ENCODE measurements around the gene PDSS2.

PDSS2 gene

GRCh38 chr6:107337191-107337741, 122.1 kb downstream of the PDSS2 start:
- no peaks in the 10 kb centered on the region for H3K36me3 ChIP-seq (ENCODE audit: insufficient read depth, low read length)
- H3F3A ChIP-seq (ENCODE audit: insufficient read depth, low read length) = no peaks in the 10 kb centered on the region
- no peaks in the 10 kb centered on the region for H3K9me3 ChIP-seq (ENCODE audit: low read length)
- H3K4me2 ChIP-seq (ENCODE audit: low read length) = no peak overlapping the region
- no peak overlapping the region for H3K4me3 ChIP-seq (ENCODE audit: low read depth, low read length, poor library complexity, severe bottlenecking)
- H2AFZ ChIP-seq (ENCODE audit: low read length) = no peak overlapping the region
- TF ChIP-seq, protein P1, sequence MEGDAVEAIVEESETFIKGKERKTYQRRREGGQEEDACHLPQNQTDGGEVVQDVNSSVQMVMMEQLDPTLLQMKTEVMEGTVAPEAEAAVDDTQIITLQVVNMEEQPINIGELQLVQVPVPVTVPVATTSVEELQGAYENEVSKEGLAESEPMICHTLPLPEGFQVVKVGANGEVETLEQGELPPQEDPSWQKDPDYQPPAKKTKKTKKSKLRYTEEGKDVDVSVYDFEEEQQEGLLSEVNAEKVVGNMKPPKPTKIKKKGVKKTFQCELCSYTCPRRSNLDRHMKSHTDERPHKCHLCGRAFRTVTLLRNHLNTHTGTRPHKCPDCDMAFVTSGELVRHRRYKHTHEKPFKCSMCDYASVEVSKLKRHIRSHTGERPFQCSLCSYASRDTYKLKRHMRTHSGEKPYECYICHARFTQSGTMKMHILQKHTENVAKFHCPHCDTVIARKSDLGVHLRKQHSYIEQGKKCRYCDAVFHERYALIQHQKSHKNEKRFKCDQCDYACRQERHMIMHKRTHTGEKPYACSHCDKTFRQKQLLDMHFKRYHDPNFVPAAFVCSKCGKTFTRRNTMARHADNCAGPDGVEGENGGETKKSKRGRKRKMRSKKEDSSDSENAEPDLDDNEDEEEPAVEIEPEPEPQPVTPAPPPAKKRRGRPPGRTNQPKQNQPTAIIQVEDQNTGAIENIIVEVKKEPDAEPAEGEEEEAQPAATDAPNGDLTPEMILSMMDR (IDR thresholded peaks at IDR 0.05; ENCODE audit: low read length) = no peak
- TF ChIP-seq EZH2 (IDR thresholded peaks at IDR 0.05; ENCODE audit: borderline replicate concordance, low read length) = no peak
- no peaks in the 10 kb centered on the region for H3K9me2 ChIP-seq (ENCODE audit: low read depth, low read length)
- no peaks in the 10 kb centered on the region for H4K20me1 ChIP-seq (ENCODE audit: insufficient read depth, low read length)
- no peak overlapping the region for H3K27ac ChIP-seq (ENCODE audit: low read depth, low read length, poor library complexity, severe bottlenecking)
- no peaks in the 10 kb centered on the region for H3K79me2 ChIP-seq (ENCODE audit: insufficient read depth, low read length)
- H3K9ac ChIP-seq (ENCODE audit: low read length) = no peak overlapping the region
- H3K4me1 ChIP-seq (ENCODE audit: insufficient read depth, low read length, severe bottlenecking) = no peaks in the 10 kb centered on the region
- H3K27me3 ChIP-seq (ENCODE audit: insufficient read depth, low read length) = no peaks in the 10 kb centered on the region

- H2AFZ ChIP-seq (ENCODE audit: low read length) = no peak overlapping the region
- no peaks in the 10 kb centered on the region for H3K79me2 ChIP-seq (ENCODE audit: insufficient read depth, low read length)
- no peak overlapping the region for H3K27ac ChIP-seq (ENCODE audit: low read depth, low read length, poor library complexity, severe bottlenecking)
- H4K20me1 ChIP-seq (ENCODE audit: insufficient read depth, low read length) = no peaks in the 10 kb centered on the region
- H3F3A ChIP-seq (ENCODE audit: insufficient read depth, low read length) = no peaks in the 10 kb centered on the region
- H3K4me1 ChIP-seq (ENCODE audit: insufficient read depth, low read length, severe bottlenecking) = peaks cover 17% of the 10 kb centered on the region
- TF ChIP-seq EZH2 (IDR thresholded peaks at IDR 0.05; ENCODE audit: borderline replicate concordance, low read length) = no peak
- TF ChIP-seq, protein P1 (IDR thresholded peaks at IDR 0.05; ENCODE audit: low read length) = no peak
- H3K9ac ChIP-seq (ENCODE audit: low read length) = no peak overlapping the region
- no peaks in the 10 kb centered on the region for H3K9me2 ChIP-seq (ENCODE audit: low read depth, low read length)
- no peaks in the 10 kb centered on the region for H3K9me3 ChIP-seq (ENCODE audit: low read length)
- no peaks in the 10 kb centered on the region for H3K36me3 ChIP-seq (ENCODE audit: insufficient read depth, low read length)
- H3K27me3 ChIP-seq (ENCODE audit: insufficient read depth, low read length) = no peaks in the 10 kb centered on the region
- H3K4me3 ChIP-seq (ENCODE audit: low read depth, low read length, poor library complexity, severe bottlenecking) = no peak overlapping the region
- no peak overlapping the region for H3K4me2 ChIP-seq (ENCODE audit: low read length)
Measured at GRCh38 chr6:107334026-107334425, 125.3 kb downstream of the PDSS2 start.

DNA sequence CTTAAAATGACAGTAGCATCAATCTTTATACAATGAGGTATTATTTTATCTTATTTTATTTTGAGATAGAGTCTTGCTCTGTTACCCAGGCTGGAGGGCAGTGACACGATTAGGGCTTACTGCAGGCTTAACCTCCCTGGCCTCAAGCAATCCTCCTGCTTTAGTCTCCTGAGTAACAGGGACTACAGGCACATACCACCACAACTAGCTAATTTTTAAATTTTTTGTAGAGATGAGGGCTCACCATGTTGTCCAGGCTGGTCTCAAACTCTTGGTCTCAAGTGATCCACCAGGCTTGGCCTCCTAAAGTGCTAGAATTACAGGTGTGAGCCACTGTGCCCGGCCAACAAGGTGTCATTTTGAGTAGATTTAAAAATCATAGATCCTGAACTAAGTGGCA, 125.9 kb downstream of the PDSS2 start:
- no peak overlapping the region for H2AFZ ChIP-seq (ENCODE audit: low read length)
- TF ChIP-seq EZH2 (IDR thresholded peaks at IDR 0.05; ENCODE audit: borderline replicate concordance, low read length) = no peak
- TF ChIP-seq, protein P1 (IDR thresholded peaks at IDR 0.05; ENCODE audit: low read length) = no peak

More for the DNA sequence above, 125.9 kb downstream of the PDSS2 start:
- no peak overlapping the region for H3K9ac ChIP-seq (ENCODE audit: low read length)
- H3K4me2 ChIP-seq (ENCODE audit: low read length) = no peak overlapping the region
- H3K4me3 ChIP-seq (ENCODE audit: low read depth, low read length, poor library complexity, severe bottlenecking) = no peak overlapping the region
- H3K9me2 ChIP-seq (ENCODE audit: low read depth, low read length) = no peaks in the 10 kb centered on the region
- no peaks in the 10 kb centered on the region for H3K36me3 ChIP-seq (ENCODE audit: insufficient read depth, low read length)
- no peaks in the 10 kb centered on the region for H3K9me3 ChIP-seq (ENCODE audit: low read length)
- H3K79me2 ChIP-seq (ENCODE audit: insufficient read depth, low read length) = no peaks in the 10 kb centered on the region
- H4K20me1 ChIP-seq (ENCODE audit: insufficient read depth, low read length) = no peaks in the 10 kb centered on the region
- H3F3A ChIP-seq (ENCODE audit: insufficient read depth, low read length) = no peaks in the 10 kb centered on the region
- H3K27me3 ChIP-seq (ENCODE audit: insufficient read depth, low read length) = no peaks in the 10 kb centered on the region
- H3K4me1 ChIP-seq (ENCODE audit: insufficient read depth, low read length, severe bottlenecking) = peaks cover 17% of the 10 kb centered on the region
- H3K27ac ChIP-seq (ENCODE audit: low read depth, low read length, poor library complexity, severe bottlenecking) = no peak overlapping the region

Measured in OCI-LY1 (cell line).